Mesenteric fat pad (tissue), 1 donor: ENCODE measurements around the gene TSPAN9. TPM values are rescaled to one million over a fixed set of nuclear protein-coding genes. Genes with fewer than 3 reads are reported as not detected.

ENCODE experiments used
- DNase-seq: peaks from one replicate; pipeline ENCODE4 v3.0.0-alpha.2; 2020; ENCODE audit warnings: low spot score
- total RNA-seq: library from RNA; stranded (reverse); fragmentation: NEBNext Ultra II Directional; extraction: Animal tissue kit (Norgen Biotek cat#: 25700); gene quantifications from one replicate; pipeline ENCODE4 v1.2.1, GENCODE V29; 2021
- donor health status: DM: yes; HTN: yes; CAD: no.

The TSPAN9 gene
- total RNA-seq, 1 donor from 2014 or later, result 36.9 TPM

GRCh38 chr12:3265406-3265805 lies 188.2 kb downstream of the TSPAN9 start:
- no peak for DNase-seq

DNA sequence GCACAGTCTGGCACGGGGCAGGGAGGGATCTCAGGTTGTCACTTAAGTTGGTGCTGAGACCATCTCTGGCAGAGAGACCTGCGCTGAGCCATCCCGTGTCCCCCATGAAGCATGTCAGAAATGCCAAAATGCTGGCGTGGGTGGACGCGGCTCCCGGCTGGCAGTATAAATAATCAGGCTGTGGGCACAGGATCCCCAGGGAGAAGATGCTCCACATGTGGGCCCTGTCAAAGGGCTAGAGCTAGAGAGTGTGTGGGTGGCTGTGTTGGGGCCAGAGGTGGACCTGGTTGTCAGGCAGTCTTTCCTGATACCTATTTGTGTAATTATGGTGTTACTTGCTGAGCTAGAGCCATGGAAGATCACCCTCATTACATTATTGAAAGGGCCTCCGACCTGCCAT lies 189.5 kb downstream of the TSPAN9 start:
- DNase-seq, result no peak

DNA sequence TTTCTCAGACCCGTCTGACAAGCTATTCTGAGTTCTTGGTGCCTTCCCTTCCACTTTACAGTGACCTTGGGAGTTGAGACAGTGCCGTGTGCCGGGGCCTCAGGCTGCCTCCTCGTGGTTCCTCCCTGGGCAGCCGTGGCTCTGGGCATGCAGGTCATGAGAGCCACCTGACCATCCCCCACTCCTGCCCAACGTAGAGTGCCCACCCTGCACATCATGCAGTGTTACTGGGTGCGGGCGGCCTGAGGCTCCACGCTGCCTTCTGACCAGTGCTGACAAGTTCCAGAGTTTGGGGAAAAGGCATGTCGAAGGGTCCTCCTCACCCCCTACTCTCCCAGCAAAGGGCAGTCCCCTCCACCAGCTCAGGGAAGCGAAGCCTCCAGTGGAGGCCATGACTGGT lies 190.5 kb downstream of the TSPAN9 start:
- DNase-seq, result no peak

- DNase-seq, result no peak
Observed at GRCh38 chr12:3269594-3269993, 192.4 kb downstream of the TSPAN9 start.

DNA sequence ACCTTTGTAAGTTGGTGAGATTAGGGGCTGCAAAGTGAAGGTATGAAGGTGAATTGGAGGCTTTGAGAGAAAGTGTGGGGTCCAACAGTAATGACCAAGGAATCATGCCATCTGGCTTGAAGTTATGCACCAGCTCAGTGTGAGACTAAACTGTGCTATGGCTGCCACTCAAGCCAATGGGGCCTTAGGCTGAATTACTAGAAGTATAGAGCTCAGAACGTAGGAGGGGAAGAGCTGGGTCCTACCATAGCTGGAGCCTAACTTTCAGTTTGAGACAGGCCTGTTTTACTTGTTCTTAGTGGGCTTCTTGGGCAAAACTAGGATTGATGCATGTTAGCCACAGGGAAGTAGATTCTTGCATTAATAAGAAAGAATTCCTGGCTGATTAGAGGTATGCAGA lies 194.0 kb downstream of the TSPAN9 start:
- no peak for DNase-seq

GRCh38 chr12:3271639-3272038 lies 194.5 kb downstream of the TSPAN9 start:
- no peak for DNase-seq

DNA sequence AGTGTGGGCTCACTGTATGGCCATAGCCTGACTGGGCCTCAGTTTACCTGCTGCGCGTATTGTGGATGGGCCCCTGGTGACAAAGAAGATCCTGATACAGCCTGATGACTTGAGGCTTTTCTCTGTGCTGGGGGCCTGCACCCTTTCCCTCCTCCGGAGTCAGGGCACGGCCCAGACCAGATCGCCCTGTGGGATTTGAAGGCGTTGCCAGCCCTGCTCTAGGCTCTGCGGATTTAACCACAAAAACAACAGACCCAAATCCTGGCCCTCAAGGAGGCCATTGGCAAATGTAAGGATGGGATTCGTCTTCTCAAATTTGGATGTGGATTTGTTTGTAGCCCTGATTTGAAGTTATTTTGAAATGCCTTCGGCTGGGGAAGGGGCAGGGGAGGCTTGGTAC lies 195.8 kb downstream of the TSPAN9 start:
- DNase-seq, result no peak

DNA sequence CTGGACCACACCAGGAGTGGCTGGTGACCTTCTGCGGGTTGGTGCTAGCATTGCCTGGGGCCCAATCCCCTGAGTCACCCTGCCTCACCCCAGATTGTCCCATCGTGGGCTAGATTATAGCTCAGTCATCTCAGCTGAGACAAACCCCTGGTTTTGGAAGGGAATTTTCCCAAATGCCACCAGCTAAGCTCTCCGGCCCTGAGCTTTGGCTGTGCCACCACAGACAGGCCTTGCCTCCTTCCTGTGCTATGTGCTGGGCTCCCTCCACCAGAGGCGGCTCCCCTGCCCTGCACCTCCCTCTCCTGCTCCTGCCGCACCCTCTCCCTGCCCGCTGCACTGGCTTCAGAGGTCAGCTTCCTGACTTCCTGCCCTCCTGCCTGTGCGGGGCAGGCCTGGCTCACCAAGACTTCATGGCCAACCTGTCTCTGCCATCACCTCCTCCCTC lies 196.3 kb downstream of the TSPAN9 start:
- DNase-seq, result no peak

DNA sequence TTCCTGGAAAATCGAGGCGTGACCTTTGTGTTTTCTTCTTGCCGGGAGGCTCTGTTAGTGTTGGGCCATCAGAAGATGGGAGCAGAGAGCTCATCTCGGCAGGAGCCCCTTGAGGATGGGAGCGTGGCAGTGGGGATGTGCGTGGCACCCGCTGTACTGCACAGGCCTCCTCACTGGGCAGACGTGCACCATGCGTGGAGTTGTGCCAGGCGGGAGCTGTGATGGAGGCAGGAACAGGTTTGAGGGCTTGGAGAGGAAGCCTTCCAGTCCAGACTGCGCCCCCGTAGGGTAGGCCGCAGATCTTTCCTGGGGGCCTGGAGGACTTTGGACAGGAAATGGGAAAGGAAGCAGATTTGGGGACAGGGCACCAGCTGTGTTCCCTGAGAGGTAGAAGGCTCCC lies 197.5 kb downstream of the TSPAN9 start:
- no peak for DNase-seq

DNA sequence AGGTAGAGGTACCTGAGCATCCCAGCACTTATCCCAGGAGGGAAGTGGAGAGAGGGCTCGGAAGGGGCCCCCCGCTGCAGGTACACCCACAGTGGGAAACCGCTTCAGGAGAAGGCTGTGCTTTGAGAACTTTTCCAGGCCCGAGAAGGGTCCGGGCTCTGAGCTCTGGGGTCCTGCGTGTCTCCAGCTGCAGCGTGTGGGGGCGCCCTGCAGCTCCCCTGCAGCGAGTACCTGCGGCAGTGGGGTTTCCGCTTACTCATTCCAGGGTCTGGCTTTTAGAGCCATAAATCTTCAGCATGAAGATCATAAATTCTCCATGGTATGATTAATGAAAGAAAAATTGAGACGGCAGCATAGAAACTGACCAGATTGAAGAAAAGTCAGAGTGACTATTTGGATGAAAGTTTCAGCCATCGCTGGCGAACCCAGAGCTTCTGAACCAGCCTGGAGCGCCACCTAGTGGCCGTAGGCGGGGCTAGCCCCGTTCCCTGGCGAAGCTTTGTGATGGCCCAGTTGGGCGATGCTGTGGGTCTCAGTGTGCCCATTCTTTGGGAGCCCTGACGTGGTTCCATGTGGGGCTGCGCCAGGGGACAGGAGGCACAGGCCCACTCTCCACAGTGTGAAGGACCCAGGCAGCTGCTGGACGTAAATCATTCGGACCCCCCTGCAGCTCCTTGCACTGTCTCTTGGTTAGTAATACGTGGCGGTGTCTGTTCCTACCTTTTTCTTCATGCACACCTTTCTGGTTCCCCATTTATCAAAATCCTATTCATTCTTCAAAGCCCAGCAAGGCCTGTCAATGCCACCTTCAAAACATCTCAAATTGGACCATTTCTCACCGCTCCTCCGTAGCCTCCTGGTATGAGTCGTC lies 198.2 kb downstream of the TSPAN9 start:
- DNase-seq, result no peak

DNA sequence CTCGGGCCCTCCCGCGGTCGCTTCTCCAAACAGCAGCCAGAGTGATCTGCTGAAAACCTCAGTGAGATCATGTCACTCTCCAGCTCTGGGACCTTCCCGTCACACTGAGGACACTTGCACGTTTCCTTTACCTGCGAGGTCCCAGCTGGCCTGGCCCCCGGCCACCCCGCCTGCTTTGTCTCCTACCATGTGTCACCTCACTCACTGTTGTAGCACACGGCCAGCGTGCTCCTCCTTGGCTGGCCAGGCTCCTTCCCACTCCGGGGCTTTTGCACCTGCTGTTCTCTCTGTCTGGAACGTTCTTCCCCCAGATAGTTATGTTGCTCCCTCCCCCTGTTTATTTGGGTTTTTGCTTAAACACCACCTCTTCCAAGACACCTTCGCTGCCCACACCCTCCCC lies 199.0 kb downstream of the TSPAN9 start:
- no peak for DNase-seq

DNA sequence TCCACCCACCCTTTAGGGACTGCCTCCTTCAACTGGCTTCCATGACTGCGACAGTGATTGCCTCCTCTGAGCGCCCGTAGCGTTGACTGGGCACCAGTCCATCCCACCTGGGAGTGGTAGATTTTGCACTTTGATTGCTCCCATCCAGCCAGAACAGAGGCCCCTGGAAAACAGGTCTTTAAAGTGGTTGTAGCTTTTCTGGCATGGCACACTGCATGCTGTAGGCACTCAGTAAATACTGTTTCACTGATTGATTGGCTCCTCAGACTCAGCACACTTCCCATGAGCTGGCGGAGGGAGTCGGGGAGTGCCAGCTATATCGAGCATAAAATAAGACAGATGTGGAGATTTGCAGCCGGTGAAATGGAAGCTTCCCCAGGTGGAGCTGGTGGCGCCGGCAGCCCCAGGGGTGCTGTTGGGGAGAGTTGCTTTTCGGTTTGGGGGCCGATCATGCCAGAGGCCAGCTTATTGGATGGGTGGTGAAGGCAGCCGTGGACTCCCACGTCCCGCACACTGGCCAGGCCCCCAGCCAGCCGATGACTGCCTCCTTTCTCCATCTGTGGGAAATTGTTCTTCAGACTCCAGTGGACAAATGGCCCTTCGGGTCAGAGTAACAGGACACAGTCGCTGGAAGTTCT lies 200.2 kb downstream of the TSPAN9 start:
- no peak for DNase-seq

DNA sequence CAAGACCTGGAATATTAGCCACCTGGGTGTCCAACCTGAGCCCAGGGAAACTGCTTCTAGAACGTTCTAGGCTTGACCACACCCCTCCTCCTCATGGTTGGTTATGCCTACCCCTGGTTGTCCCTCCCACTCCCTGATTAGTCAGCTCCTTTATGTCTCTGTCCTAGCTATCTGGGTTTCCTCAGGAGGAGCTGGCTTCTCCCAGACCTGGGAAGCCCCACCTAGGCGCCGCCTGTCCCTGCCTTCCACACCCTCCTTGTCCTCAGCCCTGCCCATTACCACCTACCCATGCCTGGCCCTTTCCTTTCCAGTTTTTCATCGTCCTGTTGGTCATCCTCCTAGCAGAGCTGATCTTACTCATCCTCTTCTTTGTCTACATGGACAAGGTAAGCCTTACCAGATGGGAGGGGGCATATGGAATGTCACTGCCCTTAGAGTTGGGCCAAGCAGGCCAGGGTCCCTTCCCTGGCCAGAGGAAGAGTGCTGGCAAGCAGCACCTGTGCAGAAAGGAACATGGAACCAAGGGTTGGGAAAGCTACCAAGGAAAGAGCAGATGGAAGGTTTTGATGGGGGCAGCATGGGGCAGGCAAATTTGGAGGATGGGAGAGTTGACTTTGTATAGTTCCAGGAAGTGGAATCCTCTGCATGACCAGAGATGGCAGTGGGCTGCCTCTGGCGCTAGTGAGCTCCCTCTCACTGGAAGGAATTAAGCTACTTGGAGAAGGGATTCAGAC lies 201.7 kb downstream of the TSPAN9 start:
- DNase-seq, result no peak

- DNase-seq, result no peak
Observed at GRCh38 chr12:3279415-3279780, 202.2 kb downstream of the TSPAN9 start.

DNA sequence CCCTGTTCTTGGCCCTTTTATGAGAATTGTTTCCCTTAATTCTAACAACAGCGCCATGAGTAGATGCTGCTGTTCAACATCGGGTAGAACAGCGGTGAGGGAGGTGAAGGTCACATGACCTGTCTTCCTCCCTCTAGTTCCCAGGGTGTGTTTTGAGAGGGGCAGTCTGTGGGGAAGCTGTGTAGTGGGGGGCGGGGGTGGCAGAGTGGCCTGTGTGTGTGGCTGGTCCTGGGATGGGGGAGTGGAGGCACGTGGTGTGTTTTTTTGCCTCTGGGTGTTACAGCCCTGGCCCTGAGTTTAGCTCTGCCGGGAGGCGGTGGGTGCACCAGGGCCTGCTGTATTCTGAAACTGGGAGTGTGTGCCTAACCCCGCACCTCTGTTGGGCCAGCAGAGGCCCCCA lies 202.7 kb downstream of the TSPAN9 start:
- no peak for DNase-seq

DNA sequence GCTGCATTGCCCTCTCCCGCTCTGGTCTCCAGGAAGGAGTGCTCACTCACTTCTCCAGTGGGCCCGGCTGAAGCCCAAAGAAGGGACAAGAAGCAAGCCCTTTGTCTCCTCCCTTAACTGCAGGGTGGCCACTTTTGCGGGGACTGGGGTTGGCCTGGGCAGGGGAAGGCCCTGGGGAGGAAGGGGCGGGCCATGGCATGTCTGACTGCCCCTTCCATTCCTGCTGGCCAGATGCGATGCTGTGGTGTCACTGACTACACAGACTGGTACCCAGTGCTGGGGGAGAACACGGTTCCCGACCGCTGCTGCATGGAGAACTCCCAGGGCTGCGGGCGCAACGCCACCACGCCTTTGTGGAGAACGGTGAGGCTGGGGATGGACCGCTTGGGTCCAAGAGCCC lies 203.8 kb downstream of the TSPAN9 start:
- DNase-seq, result no peak

DNA sequence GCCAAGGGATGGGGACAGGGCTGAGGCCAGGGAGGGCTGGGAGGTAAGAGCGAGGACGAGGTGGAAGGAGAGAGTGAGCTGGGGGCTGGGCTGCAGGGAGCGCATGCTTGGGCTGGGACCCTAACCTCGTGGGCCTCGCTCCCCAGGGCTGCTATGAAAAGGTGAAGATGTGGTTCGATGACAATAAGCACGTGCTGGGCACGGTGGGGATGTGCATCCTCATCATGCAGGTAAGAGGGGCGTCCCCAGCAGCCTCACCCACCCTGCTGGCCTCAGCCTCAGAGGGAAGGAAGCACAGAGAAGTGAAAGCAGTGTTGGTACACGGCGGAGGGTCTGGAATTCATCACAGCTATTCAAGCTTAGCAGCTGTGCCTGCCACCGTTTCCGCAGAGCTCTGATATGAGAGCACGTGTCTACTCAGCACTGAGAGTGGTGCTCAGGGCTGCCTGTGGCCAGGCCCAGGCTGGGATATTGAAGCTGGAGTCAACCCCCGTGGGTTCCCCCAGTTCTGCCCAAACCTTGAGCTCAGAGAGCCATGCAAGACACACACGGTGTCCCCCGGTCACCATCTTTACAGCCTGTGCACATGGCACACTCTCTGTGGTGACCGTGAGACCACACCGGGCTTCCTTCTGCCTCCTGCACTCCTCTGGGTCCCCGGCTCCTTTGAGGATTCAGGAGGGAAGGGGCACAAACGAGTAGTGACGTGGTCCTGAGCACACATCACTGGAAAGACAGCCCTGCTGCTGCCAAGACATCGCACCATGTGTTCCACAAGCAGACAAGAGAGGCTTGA lies 204.6 kb downstream of the TSPAN9 start:
- no peak for DNase-seq

GRCh38 chr12:3282384-3282670 lies 205.1 kb downstream of the TSPAN9 start:
- no peak for DNase-seq

DNA sequence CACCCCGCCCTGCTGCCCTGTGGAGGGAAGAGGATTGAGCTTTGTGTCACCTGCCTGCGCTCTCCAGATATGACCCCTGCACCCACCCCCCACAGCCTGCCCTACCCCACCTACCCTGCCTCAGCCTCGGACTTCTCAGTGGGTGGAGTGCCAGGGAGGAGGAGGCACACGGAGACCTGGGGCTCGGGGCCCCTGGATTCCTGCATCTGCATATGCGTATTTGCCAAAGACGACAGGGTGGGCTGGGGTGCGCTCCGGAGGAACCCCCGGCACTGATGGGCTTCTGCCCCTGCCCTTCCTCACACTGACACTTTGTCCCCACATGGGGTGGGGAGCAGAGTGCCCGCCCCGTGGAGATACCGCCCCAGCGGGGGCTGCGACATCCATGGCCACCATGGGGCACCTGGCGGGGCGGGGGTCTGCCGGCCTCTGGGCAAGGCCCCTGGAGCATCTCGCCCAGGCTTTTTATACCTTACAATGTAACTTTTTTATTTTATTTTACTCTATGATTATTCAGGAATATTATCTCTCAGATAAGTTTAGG lies 206.0 kb downstream of the TSPAN9 start:
- DNase-seq, result no peak

DNA sequence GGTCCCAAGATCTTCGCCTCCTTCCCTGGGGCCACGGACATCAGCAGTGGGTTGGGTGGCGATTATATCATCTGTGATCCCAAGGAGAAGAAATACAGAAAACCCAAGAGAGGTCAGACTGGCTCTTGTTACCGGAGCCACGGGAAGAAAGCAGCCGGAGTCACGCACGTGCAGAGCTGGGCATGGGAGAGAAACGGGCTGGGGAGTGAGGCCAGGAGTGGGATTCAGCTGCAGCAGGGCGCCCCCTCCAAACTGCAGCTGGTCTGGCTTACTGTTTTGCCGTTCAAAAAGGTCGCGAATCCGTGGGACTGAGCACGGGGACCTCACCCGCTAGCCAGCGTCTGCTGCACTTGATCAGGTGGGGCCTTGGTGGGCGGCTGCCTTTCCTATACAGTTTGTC lies 207.2 kb downstream of the TSPAN9 start:
- no peak for DNase-seq

GRCh38 chr12:3285570-3285969 lies 208.4 kb downstream of the TSPAN9 start:
- no peak for DNase-seq
